Measurements from ENCODE around the gene SYAP1.

DNA sequence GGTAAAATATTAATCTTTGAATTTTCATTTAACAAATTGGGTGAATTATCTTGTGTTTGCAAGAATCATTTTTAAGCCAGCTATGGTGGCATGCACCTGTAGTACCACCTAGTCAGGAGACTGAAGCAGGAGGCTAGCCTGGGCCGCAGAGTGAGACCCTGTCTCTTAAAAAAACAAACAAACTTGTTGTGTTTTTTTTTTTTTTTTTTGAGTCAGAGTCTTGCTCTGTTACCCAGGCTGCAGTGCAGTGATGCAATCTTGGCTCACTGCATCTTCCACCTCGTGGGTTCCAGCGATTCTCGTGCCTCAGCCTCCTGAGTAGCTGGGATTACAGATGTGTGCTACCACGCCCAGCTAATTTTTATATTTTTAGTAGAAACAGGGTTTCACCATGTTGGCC, 69.1 kb downstream of the SYAP1 start:
- TF ChIP-seq TAF1 (IDR thresholded peaks at IDR 0.05; ENCODE audit: low read depth, low read length) (no peak), POLR2AphosphoS5 (IDR thresholded peaks at IDR 0.05; ENCODE audit: low read depth, low read length) (no peak), POLR2A (IDR thresholded peaks at IDR 0.05; ENCODE audit: low read depth, low read length) (no peak)
